NCI-H748 treated with DMSO at 0.1 percent for 48 hours (cell line): ENCODE results near the gene SEL1L3.

Experiments
- DNase-seq: peaks from one replicate; lab custom pipeline; 2025; lab: John Stamatoyannopoulos, UW

Gene SEL1L3

GRCh38 chr4:25792200-25792791, 70.5 kb downstream of the SEL1L3 start:
- DNase-seq, result peak; percentile 2

- DNase-seq, result no peak
Measured at GRCh38 chr4:25790024-25790423, 72.8 kb downstream of the SEL1L3 start.

- DNase-seq, result no peak
Measured at GRCh38 chr4:25788703-25789238, 74.0 kb downstream of the SEL1L3 start.

- DNase-seq, result no peak
Measured at GRCh38 chr4:25786497-25787065, 76.2 kb downstream of the SEL1L3 start.

- no peak for DNase-seq
Measured at GRCh38 chr4:25783943-25784342, 78.8 kb downstream of the SEL1L3 start.

- no peak for DNase-seq
Measured at GRCh38 chr4:25783126-25783525, 79.7 kb downstream of the SEL1L3 start.

- no peak for DNase-seq
Measured at GRCh38 chr4:25782482-25782881, 80.3 kb downstream of the SEL1L3 start.

- DNase-seq, result no peak
Measured at GRCh38 chr4:25779021-25779420, 83.8 kb downstream of the SEL1L3 start.

GRCh38 chr4:25776795-25777194, 86.0 kb downstream of the SEL1L3 start:
- DNase-seq, result no peak

- no peak for DNase-seq
Measured at GRCh38 chr4:25775166-25775565, 87.6 kb downstream of the SEL1L3 start.

GRCh38 chr4:25773358-25773757, 89.4 kb downstream of the SEL1L3 start:
- no peak for DNase-seq

GRCh38 chr4:25771672-25772071, 91.1 kb downstream of the SEL1L3 start:
- no peak for DNase-seq

GRCh38 chr4:25770847-25771246, 91.9 kb downstream of the SEL1L3 start:
- DNase-seq, result no peak

- DNase-seq, result no peak
Measured at GRCh38 chr4:25769251-25769650, 93.5 kb downstream of the SEL1L3 start.

GRCh38 chr4:25767877-25768725, 94.7 kb downstream of the SEL1L3 start:
- DNase-seq, result peak; percentile 25

- no peak for DNase-seq
Measured at GRCh38 chr4:25760518-25761157, 102.2 kb downstream of the SEL1L3 start.

- no peak for DNase-seq
Measured at GRCh38 chr4:25760048-25760447, 102.7 kb downstream of the SEL1L3 start.

- DNase-seq, result no peak
Measured at GRCh38 chr4:25759101-25759500, 103.7 kb downstream of the SEL1L3 start.

- DNase-seq, result no peak
Measured at GRCh38 chr4:25757452-25757851, 105.3 kb downstream of the SEL1L3 start.

GRCh38 chr4:25756503-25756902, 106.3 kb downstream of the SEL1L3 start:
- DNase-seq, result peak; percentile 17

GRCh38 chr4:25755911-25756310, 106.9 kb downstream of the SEL1L3 start:
- DNase-seq, result no peak

- DNase-seq, result no peak
Measured at GRCh38 chr4:25753239-25753638, 109.5 kb downstream of the SEL1L3 start.
